LoVo (cell line): Measurements from ENCODE around the gene FBXL17.

ENCODE experiments used
- DNase-seq: peaks from one replicate; pipeline ENCODE4 v3.0.0-alpha.2; 2016; ENCODE audit warnings: low spot score

FBXL17 gene

GRCh38 chr5:107858324-107858723 lies 523.6 kb downstream of the FBXL17 start:
- no peak for DNase-seq

GRCh38 chr5:107857785-107858184 lies 524.1 kb downstream of the FBXL17 start:
- DNase-seq: no peak

GRCh38 chr5:107855171-107855570 lies 526.7 kb downstream of the FBXL17 start:
- DNase-seq: no peak

- DNase-seq: no peak
Observed at GRCh38 chr5:107853696-107854095, 528.2 kb downstream of the FBXL17 start.

- no peak for DNase-seq
Observed at GRCh38 chr5:107853031-107853430, 528.9 kb downstream of the FBXL17 start.

- no peak for DNase-seq
Observed at GRCh38 chr5:107849118-107849517, 532.8 kb downstream of the FBXL17 start.

GRCh38 chr5:107840592-107840991 lies 541.3 kb downstream of the FBXL17 start:
- DNase-seq: no peak

GRCh38 chr5:107840161-107840560 lies 541.7 kb downstream of the FBXL17 start:
- no peak for DNase-seq

- no peak for DNase-seq
Observed at GRCh38 chr5:107835096-107835495, 546.8 kb downstream of the FBXL17 start.

- DNase-seq: no peak
Observed at GRCh38 chr5:107832746-107833145, 549.2 kb downstream of the FBXL17 start.

- DNase-seq: no peak
Observed at GRCh38 chr5:107831612-107832395, 550.1 kb downstream of the FBXL17 start.

GRCh38 chr5:107830750-107831149 lies 551.1 kb downstream of the FBXL17 start:
- no peak for DNase-seq

- no peak for DNase-seq
Observed at GRCh38 chr5:107826311-107827000, 555.4 kb downstream of the FBXL17 start.

- no peak for DNase-seq
Observed at GRCh38 chr5:107824821-107825220, 557.1 kb downstream of the FBXL17 start.

GRCh38 chr5:107821288-107821687 lies 560.6 kb downstream of the FBXL17 start:
- DNase-seq: no peak

- no peak for DNase-seq
Observed at GRCh38 chr5:107820429-107820828, 561.5 kb downstream of the FBXL17 start.

- DNase-seq: no peak
Observed at GRCh38 chr5:107817951-107818350, 563.9 kb downstream of the FBXL17 start.

- DNase-seq: no peak
Observed at GRCh38 chr5:107817436-107817835, 564.5 kb downstream of the FBXL17 start.

GRCh38 chr5:107815109-107815508 lies 566.8 kb downstream of the FBXL17 start:
- DNase-seq: no peak

GRCh38 chr5:107814183-107814827 lies 567.6 kb downstream of the FBXL17 start:
- DNase-seq: no peak

- no peak for DNase-seq
Observed at GRCh38 chr5:107813559-107813958, 568.3 kb downstream of the FBXL17 start.

GRCh38 chr5:107812570-107813141 lies 569.2 kb downstream of the FBXL17 start:
- no peak for DNase-seq
